HL-60 (cell line): Measurements from ENCODE around the gene COG7.

Experiments
- GABPA ChIP-seq: IDR thresholded peaks from 2 replicates; pipeline ENCODE4 v1.6.1; 2012; ENCODE audit warnings: low read depth
- TF ChIP-seq, protein P1 (sequence below): IDR thresholded peaks from one replicate; pipeline ENCODE4 v1.5.1; 2011; ENCODE audit warnings: low read length, control low read depth, inconsistent platforms; ENCODE audit not compliant: insufficient read depth
- TF ChIP-seq, protein P2 (sequence below): IDR thresholded peaks from 2 replicates; pipeline ENCODE4 v1.6.1; 2012; ENCODE audit warnings: low read depth; ENCODE audit not compliant: insufficient replicate concordance

DNA sequence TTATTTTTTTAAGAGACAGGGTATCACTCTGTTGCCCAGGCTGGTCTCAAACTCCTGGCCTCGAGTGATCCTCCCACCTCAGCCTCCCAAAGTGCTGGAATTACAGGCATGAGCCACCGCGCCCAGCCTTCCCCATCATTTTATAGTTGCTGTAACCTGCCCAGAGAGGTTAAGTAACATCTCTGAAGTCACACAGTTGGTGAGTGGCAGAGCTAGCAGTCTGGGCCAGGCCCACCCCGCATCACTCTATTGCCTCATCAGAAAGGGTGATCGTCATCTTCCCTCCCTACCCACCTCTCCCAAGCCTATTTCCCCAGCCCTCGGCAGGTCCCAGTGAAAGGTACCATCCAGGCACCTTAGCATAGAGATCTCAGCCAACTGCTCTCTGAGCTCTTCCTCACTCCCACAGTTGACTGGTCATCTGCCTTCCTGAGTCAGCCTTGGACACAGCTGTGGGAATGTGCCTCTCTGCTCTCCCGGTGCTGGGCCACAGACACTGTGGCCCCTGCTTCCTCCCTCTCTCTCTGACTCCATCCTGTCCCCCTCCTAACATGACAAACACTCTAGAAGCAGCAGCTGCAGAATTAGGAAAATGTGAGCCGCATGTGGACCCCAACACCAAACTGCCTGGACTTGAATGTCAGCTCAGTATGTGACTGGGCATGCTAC, 93.8 kb downstream of the COG7 start:
- TF ChIP-seq, protein P1, sequence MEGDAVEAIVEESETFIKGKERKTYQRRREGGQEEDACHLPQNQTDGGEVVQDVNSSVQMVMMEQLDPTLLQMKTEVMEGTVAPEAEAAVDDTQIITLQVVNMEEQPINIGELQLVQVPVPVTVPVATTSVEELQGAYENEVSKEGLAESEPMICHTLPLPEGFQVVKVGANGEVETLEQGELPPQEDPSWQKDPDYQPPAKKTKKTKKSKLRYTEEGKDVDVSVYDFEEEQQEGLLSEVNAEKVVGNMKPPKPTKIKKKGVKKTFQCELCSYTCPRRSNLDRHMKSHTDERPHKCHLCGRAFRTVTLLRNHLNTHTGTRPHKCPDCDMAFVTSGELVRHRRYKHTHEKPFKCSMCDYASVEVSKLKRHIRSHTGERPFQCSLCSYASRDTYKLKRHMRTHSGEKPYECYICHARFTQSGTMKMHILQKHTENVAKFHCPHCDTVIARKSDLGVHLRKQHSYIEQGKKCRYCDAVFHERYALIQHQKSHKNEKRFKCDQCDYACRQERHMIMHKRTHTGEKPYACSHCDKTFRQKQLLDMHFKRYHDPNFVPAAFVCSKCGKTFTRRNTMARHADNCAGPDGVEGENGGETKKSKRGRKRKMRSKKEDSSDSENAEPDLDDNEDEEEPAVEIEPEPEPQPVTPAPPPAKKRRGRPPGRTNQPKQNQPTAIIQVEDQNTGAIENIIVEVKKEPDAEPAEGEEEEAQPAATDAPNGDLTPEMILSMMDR, result no peak
- TF ChIP-seq GABPA, result no peak
- TF ChIP-seq, protein P2, sequence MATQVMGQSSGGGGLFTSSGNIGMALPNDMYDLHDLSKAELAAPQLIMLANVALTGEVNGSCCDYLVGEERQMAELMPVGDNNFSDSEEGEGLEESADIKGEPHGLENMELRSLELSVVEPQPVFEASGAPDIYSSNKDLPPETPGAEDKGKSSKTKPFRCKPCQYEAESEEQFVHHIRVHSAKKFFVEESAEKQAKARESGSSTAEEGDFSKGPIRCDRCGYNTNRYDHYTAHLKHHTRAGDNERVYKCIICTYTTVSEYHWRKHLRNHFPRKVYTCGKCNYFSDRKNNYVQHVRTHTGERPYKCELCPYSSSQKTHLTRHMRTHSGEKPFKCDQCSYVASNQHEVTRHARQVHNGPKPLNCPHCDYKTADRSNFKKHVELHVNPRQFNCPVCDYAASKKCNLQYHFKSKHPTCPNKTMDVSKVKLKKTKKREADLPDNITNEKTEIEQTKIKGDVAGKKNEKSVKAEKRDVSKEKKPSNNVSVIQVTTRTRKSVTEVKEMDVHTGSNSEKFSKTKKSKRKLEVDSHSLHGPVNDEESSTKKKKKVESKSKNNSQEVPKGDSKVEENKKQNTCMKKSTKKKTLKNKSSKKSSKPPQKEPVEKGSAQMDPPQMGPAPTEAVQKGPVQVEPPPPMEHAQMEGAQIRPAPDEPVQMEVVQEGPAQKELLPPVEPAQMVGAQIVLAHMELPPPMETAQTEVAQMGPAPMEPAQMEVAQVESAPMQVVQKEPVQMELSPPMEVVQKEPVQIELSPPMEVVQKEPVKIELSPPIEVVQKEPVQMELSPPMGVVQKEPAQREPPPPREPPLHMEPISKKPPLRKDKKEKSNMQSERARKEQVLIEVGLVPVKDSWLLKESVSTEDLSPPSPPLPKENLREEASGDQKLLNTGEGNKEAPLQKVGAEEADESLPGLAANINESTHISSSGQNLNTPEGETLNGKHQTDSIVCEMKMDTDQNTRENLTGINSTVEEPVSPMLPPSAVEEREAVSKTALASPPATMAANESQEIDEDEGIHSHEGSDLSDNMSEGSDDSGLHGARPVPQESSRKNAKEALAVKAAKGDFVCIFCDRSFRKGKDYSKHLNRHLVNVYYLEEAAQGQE, result no peak
